H1 (cell line): ENCODE data around the gene OBSCN. TPM values are rescaled to one million over a fixed set of nuclear protein-coding genes. Genes with fewer than 3 reads are reported as not detected.
A peak's percentile ranks its signal among the peaks of the same experiment; 100 is the strongest.

Experiments
- CTCF ChIA-PET: fragments of 300-600 bp; sonication (Branson Sonifier 250); formaldehyde crosslinking; loops from one replicate; lab custom pipeline; 2021; ENCODE audit not compliant: partially characterized antibody; lab: Charles Lee
- POLR2A ChIA-PET: fragments of 300-600 bp; sonication (Branson Sonifier 250); formaldehyde crosslinking; loops from one replicate; lab custom pipeline; 2021; ENCODE audit warnings: inconsistent platforms; ENCODE audit not compliant: partially characterized antibody; lab: Charles Lee
- DNase-seq, 2 experiments: peaks; one replicate each; pipeline versions ENCODE4 v3.0.0 to v3.0.0-alpha.2; 2010 to 2022; ENCODE audit warnings: low spot score in 2 of 2, low read depth in 1 of 2, mixed read lengths in 1 of 2
- FAIRE-seq: peaks from 2 replicates; lab custom pipeline; 2011; peaks lifted over from hg19 to GRCh38; lab: Jason Lieb, UNC
- H2AFZ ChIP-seq: 2 replicates; pipeline ENCODE4 v1.8.1; 2012; ENCODE audit warnings: low read length, inconsistent platforms
- H2AK5ac ChIP-seq: 2 replicates; pipeline ENCODE4 v1.6.1; 2013; ENCODE audit warnings: low read depth, low read length
- H2BK120ac ChIP-seq: replicated peaks from 2 replicates; pipeline ENCODE3; 2013; ENCODE audit warnings: low read depth, low read length, inconsistent platforms
- H2BK12ac ChIP-seq: 2 replicates; pipeline ENCODE4 v1.6.1; 2013; ENCODE audit warnings: low read depth, low read length
- H2BK15ac ChIP-seq: 2 replicates; pipeline ENCODE4 v1.6.1; 2013; ENCODE audit warnings: low read length
- H2BK20ac ChIP-seq: 2 replicates; pipeline ENCODE4 v1.6.1; 2013; ENCODE audit warnings: low read length
- H2BK5ac ChIP-seq: 2 replicates; pipeline ENCODE4 v1.6.1; 2013; ENCODE audit warnings: low read depth, low read length
- H3K14ac ChIP-seq: 2 replicates; pipeline ENCODE4 v1.6.1; 2013; ENCODE audit warnings: inconsistent platforms; ENCODE audit not compliant: insufficient read length
- H3K18ac ChIP-seq: 2 replicates; pipeline ENCODE4 v1.6.1; 2013; ENCODE audit warnings: low read length; ENCODE audit errors: extremely low read depth
- H3K23ac ChIP-seq: 2 replicates; pipeline ENCODE4 v1.6.1; 2013; ENCODE audit warnings: inconsistent platforms; ENCODE audit not compliant: insufficient read length
- H3K23me2 ChIP-seq: 2 replicates; pipeline ENCODE4 v1.6.1; 2013; ENCODE audit warnings: low read depth, low read length
- H3K27ac ChIP-seq: 2 replicates; pipeline ENCODE4 v1.6.1; 2011; ENCODE audit warnings: low read depth, low read length, inconsistent platforms
- H3K27me3 ChIP-seq, 4 experiments: replicated peaks in 1 of 4; 1 replicate in 1 of 4; 2 replicates in 3 of 4; pipeline versions ENCODE4 v1.6.1 to v1.8.1; 2011 to 2013; ENCODE audit warnings: low read length in 3 of 4, mild to moderate bottlenecking in 3 of 4, inconsistent platforms in 2 of 4, mixed read lengths in 2 of 4, moderate library complexity in 1 of 4; ENCODE audit not compliant: control insufficient read depth in 3 of 4, insufficient read depth in 3 of 4; ENCODE audit errors: extremely low read depth in 1 of 4
- H3K36me3 ChIP-seq, 4 experiments: 2 replicates each; pipeline versions ENCODE4 v1.6.1 to v1.8.1; 2011 to 2013; ENCODE audit warnings: mild to moderate bottlenecking in 4 of 4, low read length in 3 of 4, moderate library complexity in 2 of 4, control low read depth in 1 of 4, inconsistent platforms in 1 of 4; ENCODE audit not compliant: insufficient read depth in 4 of 4, control insufficient read depth in 2 of 4
- H3K4ac ChIP-seq: replicated peaks from 2 replicates; pipeline ENCODE3; 2013; ENCODE audit warnings: low read length, low read depth, mixed read lengths, inconsistent platforms; ENCODE audit not compliant: insufficient read length
- H3K4me1 ChIP-seq, 4 experiments: replicated peaks in 1 of 4; 1 replicate in 1 of 4; 2 replicates in 3 of 4; pipeline versions ENCODE4 v1.6.1 to v1.8.1; 2011 to 2013; ENCODE audit warnings: low read length in 3 of 4, inconsistent platforms in 2 of 4, mixed read lengths in 1 of 4; ENCODE audit not compliant: insufficient read depth in 4 of 4, control insufficient read depth in 3 of 4
- H3K4me2 ChIP-seq, 2 experiments: 2 replicates each; pipeline versions ENCODE4 v1.6.1 to v1.8.1; 2011 to 2013; ENCODE audit warnings: low read depth in 2 of 2, low read length in 2 of 2, control low read depth in 1 of 2, inconsistent platforms in 1 of 2, mild to moderate bottlenecking in 1 of 2; ENCODE audit not compliant: insufficient read depth in 1 of 2
- H3K4me3 ChIP-seq, 4 experiments: fragments of 200-600, 300-600 bp in 1 of 4; sonication (generic), shearing (Covaris generic), sonication (Bioruptor Twin) in 1 of 4; 2 replicates each; pipeline versions ENCODE4 v1.5.1 to v1.8.1; 2011 to 2016; ENCODE audit warnings: low read length in 4 of 4, low read depth in 3 of 4, control low read depth in 2 of 4, inconsistent platforms in 2 of 4, mild to moderate bottlenecking in 2 of 4, mixed read lengths in 1 of 4, moderate library complexity in 1 of 4; ENCODE audit not compliant: insufficient read depth in 2 of 4; ENCODE audit errors: extremely low read depth in 1 of 4
- H3K56ac ChIP-seq: replicated peaks from 2 replicates; pipeline ENCODE3; 2013; ENCODE audit warnings: low read depth, mild to moderate bottlenecking, mixed read lengths, low read length, inconsistent platforms; ENCODE audit not compliant: insufficient read length
- H3K79me1 ChIP-seq: 2 replicates; pipeline ENCODE4 v1.6.1; 2013; ENCODE audit warnings: low read depth, low read length, control low read depth
- H3K79me2 ChIP-seq, 2 experiments: 2 replicates each; pipeline versions ENCODE4 v1.6.1 to v1.8.1; 2012 to 2013; ENCODE audit warnings: low read length in 2 of 2, mild to moderate bottlenecking in 2 of 2, inconsistent platforms in 1 of 2; ENCODE audit not compliant: insufficient read depth in 2 of 2, control insufficient read depth in 1 of 2
- H3K9ac ChIP-seq, 4 experiments: replicated peaks in 1 of 4; 1 replicate in 1 of 4; 2 replicates in 3 of 4; pipeline versions ENCODE4 v1.6.1 to v1.8.1; 2011 to 2013; ENCODE audit warnings: low read depth in 3 of 4, low read length in 3 of 4, control low read depth in 2 of 4, mild to moderate bottlenecking in 2 of 4, moderate library complexity in 2 of 4, inconsistent platforms in 1 of 4; ENCODE audit errors: extremely low read depth in 1 of 4
- H3K9me3 ChIP-seq, 2 experiments: 2 replicates each; pipeline versions ENCODE4 v1.6.1 to v1.8.1; 2012 to 2013; ENCODE audit warnings: mild to moderate bottlenecking in 2 of 2, moderate library complexity in 2 of 2, control low read depth in 1 of 2, inconsistent platforms in 1 of 2, low read depth in 1 of 2, low read length in 1 of 2, mixed read lengths in 1 of 2; ENCODE audit not compliant: insufficient read depth in 2 of 2
- H4K20me1 ChIP-seq, 2 experiments: replicated peaks in 1 of 2; 2 replicates each; pipeline versions ENCODE3 to v1.8.1; 2011 to 2013; ENCODE audit warnings: inconsistent platforms in 2 of 2, low read length in 2 of 2, mild to moderate bottlenecking in 1 of 2; ENCODE audit not compliant: insufficient read depth in 2 of 2, control insufficient read depth in 1 of 2
- H4K5ac ChIP-seq: 2 replicates; pipeline ENCODE4 v1.6.1; 2013; ENCODE audit warnings: low read length, low read depth, mixed read lengths, inconsistent platforms; ENCODE audit not compliant: insufficient read length
- H4K8ac ChIP-seq: 2 replicates; pipeline ENCODE4 v1.8.0; 2013; ENCODE audit warnings: mild to moderate bottlenecking, moderate library complexity, low read length, inconsistent platforms; ENCODE audit not compliant: insufficient read depth; ENCODE audit errors: extremely low read depth
- H4K91ac ChIP-seq: replicated peaks from 2 replicates; pipeline ENCODE3; 2013; ENCODE audit warnings: low read length, mixed read lengths, inconsistent platforms; ENCODE audit not compliant: insufficient read length
- CHD2 ChIP-seq: IDR thresholded peaks from 2 replicates; pipeline ENCODE4 v1.6.1; 2012; ENCODE audit warnings: low read length, improper control_type of control experiment
- EZH2 ChIP-seq: fragments of 200-600 bp; sonication (generic); IDR thresholded peaks from 2 replicates; pipeline ENCODE4 v1.7.1; 2012; ENCODE audit warnings: low read depth, mild to moderate bottlenecking, moderate library complexity, low read length, inconsistent platforms; ENCODE audit not compliant: severe bottlenecking
- HDAC2 ChIP-seq, 2 experiments: fragments of 300-600 bp in 1 of 2; sonication (generic) in 1 of 2; IDR thresholded peaks; 2 replicates each; pipeline ENCODE4 v1.6.1; 2011 to 2012; ENCODE audit warnings: low read depth in 2 of 2, low read length in 2 of 2, mild to moderate bottlenecking in 2 of 2, moderate library complexity in 2 of 2, borderline replicate concordance in 1 of 2, inconsistent platforms in 1 of 2
- JUN ChIP-seq: IDR thresholded peaks from 2 replicates; pipeline ENCODE4 v1.6.1; 2011; ENCODE audit warnings: low read depth, mild to moderate bottlenecking, improper control_type of control experiment, low read length
- MAFK ChIP-seq: IDR thresholded peaks from 2 replicates; pipeline ENCODE4 v1.6.1; 2012; ENCODE audit warnings: low read depth, mild to moderate bottlenecking, improper control_type of control experiment, low read length
- POLR2AphosphoS5 ChIP-seq: IDR thresholded peaks from 2 replicates; pipeline ENCODE4 v1.6.1; 2011; ENCODE audit warnings: low read depth, low read length
- RXRA ChIP-seq: IDR thresholded peaks from 2 replicates; pipeline ENCODE4 v1.6.1; 2011; ENCODE audit warnings: low read depth, mild to moderate bottlenecking, low read length, moderate library complexity; ENCODE audit not compliant: insufficient read depth
- SIX5 ChIP-seq: IDR thresholded peaks from 2 replicates; pipeline ENCODE4 v1.6.1; 2011; ENCODE audit warnings: mild to moderate bottlenecking, low read depth, low read length
- SUZ12 ChIP-seq: fragments of 200-600 bp; sonication (generic); IDR thresholded peaks from 2 replicates; pipeline ENCODE4 v1.6.1; 2012; ENCODE audit warnings: mild to moderate bottlenecking, inconsistent platforms, low read length, moderate library complexity, mixed read lengths
- TAF1 ChIP-seq: IDR thresholded peaks from 2 replicates; pipeline ENCODE4 v1.6.1; 2011; ENCODE audit warnings: mild to moderate bottlenecking, low read depth, low read length
- TAF7 ChIP-seq: optimal IDR thresholded peaks from 2 replicates; pipeline ENCODE3; 2011; ENCODE audit warnings: low read depth, mild to moderate bottlenecking, inconsistent platforms, low read length, moderate library complexity, borderline replicate concordance
- WGBS, 2 experiments: shearing (Covaris generic) in 1 of 2; methylation state at CpG; one replicate each; pipeline versions ENCODE4 v1.1.6 to v1.1.7; 2013 to 2015; ENCODE audit warnings: low lambda C conversion rate in 2 of 2, mixed read lengths in 2 of 2, inconsistent platforms in 1 of 2, low coverage in 1 of 2, missing lambda C conversion rate in 1 of 2; ENCODE audit not compliant: insufficient replicate concordance in 2 of 2, insufficient coverage in 1 of 2, insufficient read length in 1 of 2; ENCODE audit errors: extremely low coverage in 1 of 2, missing lambda C conversion rate in 1 of 2; 5-methylcytosine and 5-hydroxymethylcytosine counted together
- polyA plus RNA-seq, 7 experiments: library from polyadenylated mRNA; depleted of rRNA in 3 of 7; stranded (reverse) in 5 of 7; unstranded in 2 of 7; fragments of >200 nt in 5 of 7; fragments of 200-250 nt in 2 of 7; gene quantifications; 1 replicate in 5 of 7; 2 replicates in 1 of 7; 4 replicates in 1 of 7; pipeline versions ENCODE4 v1.2.1 to v1.2.3, GENCODE V29; 2011 to 2013; ENCODE audit warnings: missing spikeins in 2 of 7, mixed read lengths in 2 of 7
- total RNA-seq: library from RNA; stranded (reverse); fragmentation: NEBNext Ultra II Directional; extraction: Animal tissue kit (Norgen Biotek cat#: 25700); gene quantifications from 2 replicates; pipeline ENCODE4 v1.2.1, GENCODE V29; 2021
- TF ChIP-seq, protein P1 (sequence below): IDR thresholded peaks from 2 replicates; pipeline ENCODE4 v1.6.1; 2012; ENCODE audit warnings: inconsistent platforms
- TF ChIP-seq, protein P2 (sequence below): IDR thresholded peaks from 2 replicates; pipeline ENCODE4 v1.6.1; 2012; ENCODE audit warnings: inconsistent platforms

Gene OBSCN
- total and polyA plus RNA-seq, 2 of the 8 experiments (the other 6 are each of a cell fraction or from before 2014, with no cell fraction given) = 7.5 to 28.4 TPM

DNA sequence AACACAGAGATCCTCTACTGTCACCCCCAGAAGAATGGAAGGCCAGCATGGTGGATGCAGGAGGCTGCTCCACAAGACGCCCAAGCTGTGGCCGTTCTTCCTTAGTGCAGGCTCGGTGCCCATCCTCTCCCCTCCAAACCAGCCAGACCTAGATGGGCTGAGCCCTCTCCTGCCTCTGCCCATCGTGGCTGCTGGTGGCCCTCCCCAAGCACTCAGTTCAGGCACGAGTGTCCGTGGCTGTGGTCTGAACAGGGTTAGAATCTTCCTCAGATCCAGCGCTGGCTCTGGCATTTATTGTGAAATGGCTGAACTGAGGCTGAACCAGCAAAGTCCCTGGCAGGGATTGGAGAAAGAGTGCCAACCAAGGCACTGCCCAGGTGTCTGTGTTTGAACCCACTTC lies 139.3 kb downstream of the OBSCN start:
- no peaks in the 10 kb centered on the region for H3K23me2 ChIP-seq
- H4K8ac ChIP-seq = peak overlapping the region; percentile 7; the same call in 1 of the 2 replicates
- no peak overlapping the region for H2AK5ac ChIP-seq
- no peaks in the 10 kb centered on the region for H3K79me2 ChIP-seq
- no peaks in the 10 kb centered on the region for H3K79me1 ChIP-seq
- H3K4me2 ChIP-seq = no peak overlapping the region
- WGBS, 2 experiments = 75% methylated on average over 7 of the region's 7 CpGs; no CpG with 5 or more reads in 1 of the 2 experiments
- H2BK120ac ChIP-seq = no peak overlapping the region
- no peak overlapping the region for H3K23ac ChIP-seq
- no peak overlapping the region for H4K91ac ChIP-seq
- no peak overlapping the region for H3K56ac ChIP-seq
- no peak overlapping the region for H3K27ac ChIP-seq
- ChIA-PET CTCF (no interaction called here), POLR2A (interaction anchor here (0.9 kb wide), 1 partner anchor 133 kb away, joined by 3 read pairs; no protein-coding TSS in a partner anchor)
- no peaks in the 10 kb centered on the region for H3K4me1 ChIP-seq
- H2BK20ac ChIP-seq = no peak overlapping the region
- H3K9ac ChIP-seq = no peak overlapping the region
- peaks cover 5 to 8% of the 10 kb centered on the region in 2 experiments for H3K9me3 ChIP-seq
- FAIRE-seq = no peak
- H3K18ac ChIP-seq = no peak overlapping the region
- no peak overlapping the region for H3K4ac ChIP-seq
- H3K4me3 ChIP-seq = no peak overlapping the region
- H3K27me3 ChIP-seq = 0 out of 7 replicates have a peak, but pooled peaks cover 0 to 2% (median 0%) of the 10 kb centered on the region in 4 experiments
- H4K5ac ChIP-seq = no peak overlapping the region
- no peaks in the 10 kb centered on the region for H4K20me1 ChIP-seq
- peaks cover 0 to 3% (median 0%) of the 10 kb centered on the region in 4 experiments; a peak in 1 of 8 replicates for H3K36me3 ChIP-seq
- no peak overlapping the region for H2BK5ac ChIP-seq
- no peak overlapping the region for H2BK12ac ChIP-seq
- H2AFZ ChIP-seq = no peak overlapping the region
- no peak overlapping the region for H2BK15ac ChIP-seq
- no peak overlapping the region for H3K14ac ChIP-seq
- TF ChIP-seq TAF1 (no peak), JUN (no peak), CHD2 (no peak), SIX5 (no peak), HDAC2 (IDR thresholded peaks at IDR 0.05; ENCODE audit: borderline replicate concordance in 1 of 2, low read depth in 2 of 2, low read length in 2 of 2) (no peak), TAF7 (no peak), POLR2AphosphoS5 (no peak), RXRA (no peak), SUZ12 (no peak), MAFK (no peak), EZH2 (no peak)
- TF ChIP-seq, protein P1, sequence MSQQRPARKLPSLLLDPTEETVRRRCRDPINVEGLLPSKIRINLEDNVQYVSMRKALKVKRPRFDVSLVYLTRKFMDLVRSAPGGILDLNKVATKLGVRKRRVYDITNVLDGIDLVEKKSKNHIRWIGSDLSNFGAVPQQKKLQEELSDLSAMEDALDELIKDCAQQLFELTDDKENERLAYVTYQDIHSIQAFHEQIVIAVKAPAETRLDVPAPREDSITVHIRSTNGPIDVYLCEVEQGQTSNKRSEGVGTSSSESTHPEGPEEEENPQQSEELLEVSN = no peak
- TF ChIP-seq, protein P2, sequence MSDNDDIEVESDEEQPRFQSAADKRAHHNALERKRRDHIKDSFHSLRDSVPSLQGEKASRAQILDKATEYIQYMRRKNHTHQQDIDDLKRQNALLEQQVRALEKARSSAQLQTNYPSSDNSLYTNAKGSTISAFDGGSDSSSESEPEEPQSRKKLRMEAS = no peak
- peak in 1 of 2 experiments; percentile 33 for DNase-seq
